T-helper 2 cell treated with Interferon-gamma antibody and Interleukin-4, amounts not matched to agents 100 ng/mL and 5 ng/mL, for 36 hours (primary cell): ENCODE results near the gene CAB39L. TPM values are rescaled to one million over a fixed set of nuclear protein-coding genes. Genes with fewer than 3 reads are reported as not detected.

Source experiments
- intact Hi-C: fragments of 100-400 bp; cut with micrococcal nuclease; formaldehyde crosslinking; loops from one replicate; pipeline ENCODE4 v1.15.1; 2023
- total RNA-seq: library from RNA; stranded (reverse); gene quantifications from 2 replicates; pipeline ENCODE4 v1.2.3, GENCODE V29; 2022

Gene CAB39L
- 4.7 and 5.0 TPM in 2 replicates for total RNA-seq

DNA sequence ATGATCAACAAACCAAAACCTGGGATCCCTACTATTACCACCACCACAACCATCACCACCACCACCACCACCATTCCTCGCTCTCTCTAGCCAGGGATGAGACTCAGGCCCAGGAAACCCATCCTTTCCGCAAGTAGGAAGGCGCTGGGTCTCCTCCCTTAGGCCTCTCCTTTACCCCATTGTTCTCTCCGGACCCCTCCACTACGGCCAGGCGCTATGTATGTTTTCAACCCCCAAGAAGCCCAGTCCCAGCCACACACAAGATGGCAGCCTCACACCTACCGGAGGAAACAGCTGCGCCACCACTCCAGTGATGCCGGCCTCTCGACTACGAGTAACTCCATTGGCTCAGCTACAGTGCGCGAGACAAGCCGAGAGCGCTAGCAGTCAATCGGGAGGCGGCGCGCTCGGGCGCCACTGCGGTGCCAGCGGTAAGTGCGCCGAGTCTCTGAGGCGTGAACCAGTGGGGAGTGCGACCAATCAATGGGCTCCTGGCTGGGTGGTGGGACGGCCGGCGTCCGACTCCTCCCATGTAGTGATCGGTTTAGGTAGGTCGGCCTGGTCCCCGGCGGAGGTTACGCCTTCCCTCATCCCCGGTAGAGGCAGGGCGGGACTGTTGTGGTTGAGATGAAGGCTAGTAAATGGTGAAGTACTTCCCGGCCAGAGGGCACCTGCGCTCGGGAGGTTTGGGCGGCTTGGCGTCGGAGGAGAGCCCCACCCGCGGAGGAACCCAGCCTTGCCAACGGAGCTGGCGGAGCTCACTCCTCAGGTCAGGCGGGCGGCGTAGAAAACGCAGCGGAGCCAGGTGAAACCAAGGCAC, at the start of gene CAB39L, which contains the start of gene SETDB2:
Gene CAB39L (minus strand): TSS at position 361 of the 820 bp plus-strand sequence. CDS start 61,154 bp downstream, outside the sequence.
Gene SETDB2 (plus strand): TSS at position 571 of the 820 bp plus-strand sequence. CDS start 7,620 bp downstream, outside the sequence.
- intact Hi-C loops: loop anchor here (1.0 to 5.0 kb wide), 13 partner anchors 10 to 1405 kb away; partner anchors contain the start of genes CDADC1, EBPL, FNDC3A and KPNA3

DNA sequence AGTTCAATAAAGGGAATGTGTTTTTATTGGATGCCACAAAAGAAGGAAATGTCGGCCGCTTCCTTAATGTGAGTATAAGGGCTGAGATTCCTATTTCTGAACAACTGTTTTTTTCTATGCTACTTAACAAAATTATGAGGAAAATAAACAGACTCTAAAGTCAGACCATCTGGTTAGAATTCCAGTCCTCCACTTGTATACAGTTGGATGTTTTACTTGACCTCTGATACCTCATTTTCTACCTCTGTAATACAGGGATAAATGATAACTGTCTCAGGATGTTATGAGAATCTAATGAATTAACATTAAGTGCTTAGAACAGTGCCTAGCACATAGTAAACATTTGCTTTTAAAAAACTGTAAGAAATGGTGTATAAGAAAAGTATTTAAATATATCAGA, 44.7 kb upstream of the CAB39L start:
- intact Hi-C loops: no loop called here

DNA sequence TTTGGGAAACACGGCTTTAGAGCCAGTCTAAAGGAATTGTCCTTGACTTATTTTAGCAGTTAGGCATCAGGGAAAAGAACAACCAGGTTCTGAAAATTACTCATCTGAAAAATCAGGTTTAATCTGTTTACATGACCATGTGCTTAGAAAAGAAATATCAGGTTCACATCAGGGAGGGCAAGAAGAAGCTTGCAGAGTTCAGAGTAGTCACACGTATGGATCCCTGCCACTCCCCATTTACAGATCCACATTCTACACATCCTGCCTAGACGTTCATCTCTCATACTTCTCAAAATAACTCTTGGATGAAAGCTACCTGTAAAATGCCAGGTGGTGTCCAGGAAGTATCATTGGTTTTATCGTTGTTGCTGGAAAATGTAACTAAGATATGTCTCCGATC, 37.9 kb upstream of the CAB39L start:
- intact Hi-C loops: no loop called here

GRCh38 chr13:49476529-49476928, 32.7 kb upstream of the CAB39L start:
- intact Hi-C loops: no loop called here

DNA sequence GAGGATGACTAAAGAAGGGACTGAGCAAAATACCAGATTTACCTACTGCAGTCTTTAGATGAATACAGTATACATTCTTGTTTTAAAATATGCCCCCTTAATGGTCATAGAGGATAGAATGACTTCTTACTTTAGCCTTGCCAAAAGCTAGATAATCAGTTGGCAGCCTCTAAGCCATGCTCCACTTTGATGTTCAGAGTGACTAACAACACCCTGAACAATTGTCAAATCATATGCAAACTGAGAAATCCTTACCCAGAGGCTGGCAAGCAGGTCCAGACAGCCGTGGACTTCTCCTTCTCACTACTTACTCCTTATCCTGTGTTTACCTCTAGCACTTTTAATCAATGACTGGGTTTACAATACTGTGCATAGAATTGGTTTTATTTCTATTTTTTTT, 28.3 kb upstream of the CAB39L start:
- intact Hi-C loops: no loop called here

DNA sequence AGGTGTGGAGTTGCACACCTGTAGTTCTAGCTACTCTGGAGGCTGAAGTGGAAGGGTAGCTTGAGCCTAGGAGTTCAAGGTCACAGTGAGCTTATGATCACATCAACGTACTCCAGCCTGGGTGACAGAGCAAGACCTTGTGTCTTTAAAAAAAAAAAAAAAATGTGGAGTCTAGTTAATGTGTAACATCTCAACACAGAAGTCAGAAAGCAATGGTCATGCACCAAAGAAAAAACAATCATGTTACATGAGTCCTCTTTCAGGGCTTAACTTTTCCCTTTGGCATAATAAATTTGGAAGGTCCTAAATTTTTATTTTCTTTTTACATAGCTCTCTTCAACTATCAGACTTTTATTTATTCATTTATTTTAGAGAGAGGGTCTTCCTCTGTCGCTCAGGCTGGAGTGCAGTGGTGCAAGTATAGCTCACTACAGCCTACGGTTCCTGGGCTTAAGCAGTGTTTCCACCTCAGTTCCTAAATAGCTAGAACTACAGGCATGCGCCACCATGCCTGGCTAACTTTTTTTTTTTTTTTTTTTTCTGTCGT, 22.5 kb upstream of the CAB39L start:
- intact Hi-C loops: no loop called here

- intact Hi-C loops: no loop called here
These were observed 20.9 kb upstream of the CAB39L start for GRCh38 chr13:49464621-49465325.

DNA sequence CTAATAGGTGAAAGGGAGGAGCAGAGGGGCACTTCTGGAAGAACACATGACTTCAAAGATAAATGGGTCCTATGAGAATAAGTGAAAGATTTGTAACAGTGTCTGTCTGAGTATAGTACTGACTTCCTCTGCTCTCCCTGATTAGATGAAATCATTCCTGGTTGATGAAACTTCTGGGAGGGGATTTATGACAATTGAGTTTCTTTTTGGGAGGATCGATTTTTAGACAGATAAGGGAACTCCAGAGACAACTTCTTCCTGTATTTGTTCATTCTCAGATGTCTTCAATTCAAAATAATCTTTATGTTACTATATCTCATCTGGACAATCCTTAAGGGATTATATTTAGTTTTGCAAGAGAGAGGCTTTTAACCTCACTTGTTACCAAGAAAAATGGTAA, 20.2 kb upstream of the CAB39L start:
- intact Hi-C loops: no loop called here

- intact Hi-C loops: no loop called here
These were observed 15.7 kb upstream of the CAB39L start for GRCh38 chr13:49459580-49459979.

DNA sequence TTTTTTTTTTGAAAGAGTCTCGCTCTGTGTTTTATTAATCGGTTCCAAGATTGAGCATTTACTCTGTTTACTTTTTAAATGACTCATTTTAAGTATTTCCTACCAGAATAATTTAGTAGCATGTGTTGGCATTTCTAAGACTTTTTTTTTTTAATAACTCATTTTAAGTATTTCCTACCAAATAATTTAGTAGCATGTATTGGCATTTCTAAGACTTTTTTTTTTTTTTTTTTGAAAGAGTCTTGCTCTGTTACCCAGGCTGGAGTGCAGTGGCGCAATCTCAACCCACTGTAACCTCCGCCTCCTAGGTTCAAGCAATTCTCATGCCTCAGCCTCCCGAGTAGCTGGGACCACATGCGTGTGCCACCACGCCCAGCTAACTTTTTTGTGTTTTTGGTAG, 13.4 kb upstream of the CAB39L start:
- intact Hi-C loops: no loop called here

DNA sequence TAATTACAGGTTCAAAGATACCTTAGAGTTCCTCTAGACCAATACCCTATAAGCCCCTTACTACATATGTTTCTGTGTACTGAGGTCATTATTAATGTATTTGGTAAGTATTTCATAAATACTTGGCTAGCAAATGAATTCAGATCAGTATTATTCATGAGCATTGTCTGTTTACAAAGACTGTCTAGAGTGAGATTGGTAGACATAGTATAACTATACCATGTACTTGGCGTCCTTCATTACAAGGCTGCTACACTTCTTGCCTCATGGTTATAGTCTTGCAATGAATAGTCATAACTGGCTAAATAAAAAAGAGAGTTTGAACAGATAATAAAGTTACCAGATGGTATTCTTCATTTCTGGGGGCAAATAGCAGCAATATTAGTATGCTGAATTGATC, 12.3 kb upstream of the CAB39L start:
- intact Hi-C loops: no loop called here

GRCh38 chr13:49455007-49455398, 11.1 kb upstream of the CAB39L start:
- intact Hi-C loops: no loop called here

- intact Hi-C loops: loop anchor here (1.0 kb wide), 1 partner anchor 10 kb away; the partner anchor contains the start of genes CAB39L and SETDB2
These were observed 10.6 kb upstream of the CAB39L start for GRCh38 chr13:49454388-49455006.

GRCh38 chr13:49453465-49453864, 9.6 kb upstream of the CAB39L start:
- intact Hi-C loops: no loop called here

DNA sequence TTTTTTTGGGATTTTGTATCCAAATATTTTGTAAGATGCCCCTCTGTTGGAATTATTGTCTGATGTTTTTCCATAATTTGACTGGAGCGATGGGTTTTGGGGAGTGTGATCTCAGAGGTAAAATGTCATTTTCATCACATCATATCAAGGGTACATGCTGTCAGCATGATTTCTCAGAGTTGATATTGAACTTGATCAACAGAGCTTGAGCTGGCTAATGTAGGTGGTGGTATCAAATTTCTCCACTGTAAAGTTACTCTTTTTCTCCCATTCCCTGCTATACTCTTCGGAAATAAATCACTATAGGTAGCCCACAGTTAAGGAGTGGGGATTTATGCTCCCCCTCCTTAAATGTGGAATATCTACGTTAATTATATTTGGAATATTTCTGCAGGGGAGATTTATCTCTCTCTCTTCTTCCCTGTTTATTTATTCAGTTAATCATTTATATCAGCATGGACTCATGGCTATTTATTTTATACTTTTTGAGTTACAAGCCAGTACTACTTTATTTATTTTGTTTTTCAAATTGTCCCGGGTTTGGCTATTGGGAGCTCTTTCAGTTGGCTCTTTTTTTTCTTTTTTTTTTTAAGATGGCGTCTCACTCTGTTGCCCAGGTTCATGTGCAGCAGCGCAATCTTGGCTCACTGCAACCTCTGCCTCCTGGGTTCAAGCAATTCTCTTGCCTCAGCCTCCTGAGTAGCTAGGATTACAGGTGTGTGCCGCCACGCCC, 9.0 kb upstream of the CAB39L start:
- intact Hi-C loops: no loop called here

DNA sequence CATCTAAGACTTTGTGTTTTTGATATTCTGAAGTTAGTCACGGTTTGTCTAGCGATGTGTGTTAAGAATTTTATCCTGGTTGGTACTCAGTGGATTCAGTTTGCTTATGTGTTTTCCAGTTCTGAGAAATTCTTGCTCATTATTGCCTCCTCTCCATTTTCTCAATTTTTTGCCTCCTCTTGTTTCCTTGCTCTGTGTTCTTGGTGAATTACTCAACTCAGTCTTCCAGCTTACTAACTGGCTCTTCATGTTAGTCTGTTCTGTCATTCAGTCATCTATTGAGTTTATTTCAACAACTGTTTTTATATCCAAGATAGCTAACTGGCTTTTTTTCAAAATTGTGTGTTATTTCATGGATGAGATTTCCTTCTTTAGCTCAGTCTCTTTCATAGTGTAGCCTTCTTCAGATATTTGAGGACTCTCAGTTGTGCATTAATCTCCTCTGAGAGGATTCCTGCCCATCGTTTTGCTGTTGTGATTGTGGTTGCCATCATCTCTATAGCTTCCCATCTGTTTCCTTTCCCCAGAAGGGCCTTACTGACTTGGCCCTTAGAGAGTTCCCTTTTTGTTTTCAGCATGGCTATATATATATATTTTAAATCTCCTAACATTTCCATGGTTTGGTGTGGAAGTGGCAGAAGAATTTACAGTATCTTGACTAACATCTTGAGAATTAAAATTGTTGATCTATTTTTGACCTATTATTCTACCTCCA, 6.4 kb upstream of the CAB39L start:
- intact Hi-C loops: no loop called here

DNA sequence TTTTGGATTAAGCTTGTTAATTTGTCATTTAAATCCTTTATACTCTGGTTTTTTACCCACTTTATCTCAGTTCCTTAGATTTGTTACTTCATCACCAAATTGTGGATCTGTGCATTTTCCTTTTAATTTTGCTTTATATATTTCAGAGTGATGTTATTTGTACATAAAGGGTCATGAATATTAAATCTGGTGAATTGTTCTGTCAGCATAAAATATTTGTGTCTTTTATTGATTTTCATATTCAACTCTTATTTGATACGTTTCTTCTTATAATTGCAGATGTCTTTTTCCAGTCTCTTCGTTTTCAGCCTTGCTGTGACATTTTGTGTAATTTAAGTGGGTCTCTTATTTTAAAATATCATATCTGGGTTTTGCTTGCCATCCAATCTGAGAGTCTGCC, 4.9 kb upstream of the CAB39L start:
- intact Hi-C loops: no loop called here

- intact Hi-C loops: no loop called here
These were observed 2.6 kb upstream of the CAB39L start for GRCh38 chr13:49446473-49446872.

GRCh38 chr13:49444524-49445395, 896 bp upstream of the CAB39L start:
- intact Hi-C loops: loop anchor here (1.0 to 5.0 kb wide), 11 partner anchors 10 to 1406 kb away; partner anchors contain the start of genes CDADC1, EBPL, FNDC3A and KPNA3
